H1 (cell line): ENCODE data around the gene DCHS1. TPM values are rescaled to one million over a fixed set of nuclear protein-coding genes. Genes with fewer than 3 reads are reported as not detected.
A peak's percentile ranks its signal among the peaks of the same experiment; 100 is the strongest.

Source experiments
- CTCF ChIA-PET: fragments of 300-600 bp; sonication (Branson Sonifier 250); formaldehyde crosslinking; loops from one replicate; lab custom pipeline; 2021; ENCODE audit not compliant: partially characterized antibody; lab: Charles Lee
- POLR2A ChIA-PET: fragments of 300-600 bp; sonication (Branson Sonifier 250); formaldehyde crosslinking; loops from one replicate; lab custom pipeline; 2021; ENCODE audit warnings: inconsistent platforms; ENCODE audit not compliant: partially characterized antibody; lab: Charles Lee
- DNase-seq, 2 experiments: peaks; one replicate each; pipeline versions ENCODE4 v3.0.0 to v3.0.0-alpha.2; 2010 to 2022; ENCODE audit warnings: low spot score in 2 of 2, low read depth in 1 of 2, mixed read lengths in 1 of 2
- FAIRE-seq: peaks from 2 replicates; lab custom pipeline; 2011; peaks lifted over from hg19 to GRCh38; lab: Jason Lieb, UNC
- H2AFZ ChIP-seq: 2 replicates; pipeline ENCODE4 v1.8.1; 2012; ENCODE audit warnings: low read length, inconsistent platforms
- H2AK5ac ChIP-seq: 2 replicates; pipeline ENCODE4 v1.6.1; 2013; ENCODE audit warnings: low read depth, low read length
- H2BK120ac ChIP-seq: replicated peaks from 2 replicates; pipeline ENCODE3; 2013; ENCODE audit warnings: low read depth, low read length, inconsistent platforms
- H2BK12ac ChIP-seq: 2 replicates; pipeline ENCODE4 v1.6.1; 2013; ENCODE audit warnings: low read depth, low read length
- H2BK15ac ChIP-seq: 2 replicates; pipeline ENCODE4 v1.6.1; 2013; ENCODE audit warnings: low read length
- H2BK20ac ChIP-seq: 2 replicates; pipeline ENCODE4 v1.6.1; 2013; ENCODE audit warnings: low read length
- H2BK5ac ChIP-seq: 2 replicates; pipeline ENCODE4 v1.6.1; 2013; ENCODE audit warnings: low read depth, low read length
- H3K14ac ChIP-seq: 2 replicates; pipeline ENCODE4 v1.6.1; 2013; ENCODE audit warnings: inconsistent platforms; ENCODE audit not compliant: insufficient read length
- H3K18ac ChIP-seq: 2 replicates; pipeline ENCODE4 v1.6.1; 2013; ENCODE audit warnings: low read length; ENCODE audit errors: extremely low read depth
- H3K23ac ChIP-seq: 2 replicates; pipeline ENCODE4 v1.6.1; 2013; ENCODE audit warnings: inconsistent platforms; ENCODE audit not compliant: insufficient read length
- H3K23me2 ChIP-seq: 2 replicates; pipeline ENCODE4 v1.6.1; 2013; ENCODE audit warnings: low read depth, low read length
- H3K27ac ChIP-seq: 2 replicates; pipeline ENCODE4 v1.6.1; 2011; ENCODE audit warnings: low read depth, low read length, inconsistent platforms
- H3K27me3 ChIP-seq, 4 experiments: replicated peaks in 1 of 4; 1 replicate in 1 of 4; 2 replicates in 3 of 4; pipeline versions ENCODE4 v1.6.1 to v1.8.1; 2011 to 2013; ENCODE audit warnings: low read length in 3 of 4, mild to moderate bottlenecking in 3 of 4, inconsistent platforms in 2 of 4, mixed read lengths in 2 of 4, moderate library complexity in 1 of 4; ENCODE audit not compliant: control insufficient read depth in 3 of 4, insufficient read depth in 3 of 4; ENCODE audit errors: extremely low read depth in 1 of 4
- H3K36me3 ChIP-seq, 4 experiments: 2 replicates each; pipeline versions ENCODE4 v1.6.1 to v1.8.1; 2011 to 2013; ENCODE audit warnings: mild to moderate bottlenecking in 4 of 4, low read length in 3 of 4, moderate library complexity in 2 of 4, control low read depth in 1 of 4, inconsistent platforms in 1 of 4; ENCODE audit not compliant: insufficient read depth in 4 of 4, control insufficient read depth in 2 of 4
- H3K4ac ChIP-seq: replicated peaks from 2 replicates; pipeline ENCODE3; 2013; ENCODE audit warnings: low read length, low read depth, mixed read lengths, inconsistent platforms; ENCODE audit not compliant: insufficient read length
- H3K4me1 ChIP-seq, 4 experiments: replicated peaks in 1 of 4; 1 replicate in 1 of 4; 2 replicates in 3 of 4; pipeline versions ENCODE4 v1.6.1 to v1.8.1; 2011 to 2013; ENCODE audit warnings: low read length in 3 of 4, inconsistent platforms in 2 of 4, mixed read lengths in 1 of 4; ENCODE audit not compliant: insufficient read depth in 4 of 4, control insufficient read depth in 3 of 4
- H3K4me2 ChIP-seq, 2 experiments: 2 replicates each; pipeline versions ENCODE4 v1.6.1 to v1.8.1; 2011 to 2013; ENCODE audit warnings: low read depth in 2 of 2, low read length in 2 of 2, control low read depth in 1 of 2, inconsistent platforms in 1 of 2, mild to moderate bottlenecking in 1 of 2; ENCODE audit not compliant: insufficient read depth in 1 of 2
- H3K4me3 ChIP-seq, 4 experiments: fragments of 200-600, 300-600 bp in 1 of 4; sonication (generic), shearing (Covaris generic), sonication (Bioruptor Twin) in 1 of 4; 2 replicates each; pipeline versions ENCODE4 v1.5.1 to v1.8.1; 2011 to 2016; ENCODE audit warnings: low read length in 4 of 4, low read depth in 3 of 4, control low read depth in 2 of 4, inconsistent platforms in 2 of 4, mild to moderate bottlenecking in 2 of 4, mixed read lengths in 1 of 4, moderate library complexity in 1 of 4; ENCODE audit not compliant: insufficient read depth in 2 of 4; ENCODE audit errors: extremely low read depth in 1 of 4
- H3K56ac ChIP-seq: replicated peaks from 2 replicates; pipeline ENCODE3; 2013; ENCODE audit warnings: low read depth, mild to moderate bottlenecking, mixed read lengths, low read length, inconsistent platforms; ENCODE audit not compliant: insufficient read length
- H3K79me1 ChIP-seq: 2 replicates; pipeline ENCODE4 v1.6.1; 2013; ENCODE audit warnings: low read depth, low read length, control low read depth
- H3K79me2 ChIP-seq, 2 experiments: 2 replicates each; pipeline versions ENCODE4 v1.6.1 to v1.8.1; 2012 to 2013; ENCODE audit warnings: low read length in 2 of 2, mild to moderate bottlenecking in 2 of 2, inconsistent platforms in 1 of 2; ENCODE audit not compliant: insufficient read depth in 2 of 2, control insufficient read depth in 1 of 2
- H3K9ac ChIP-seq, 4 experiments: replicated peaks in 1 of 4; 1 replicate in 1 of 4; 2 replicates in 3 of 4; pipeline versions ENCODE4 v1.6.1 to v1.8.1; 2011 to 2013; ENCODE audit warnings: low read depth in 3 of 4, low read length in 3 of 4, control low read depth in 2 of 4, mild to moderate bottlenecking in 2 of 4, moderate library complexity in 2 of 4, inconsistent platforms in 1 of 4; ENCODE audit errors: extremely low read depth in 1 of 4
- H3K9me3 ChIP-seq, 2 experiments: 2 replicates each; pipeline versions ENCODE4 v1.6.1 to v1.8.1; 2012 to 2013; ENCODE audit warnings: mild to moderate bottlenecking in 2 of 2, moderate library complexity in 2 of 2, control low read depth in 1 of 2, inconsistent platforms in 1 of 2, low read depth in 1 of 2, low read length in 1 of 2, mixed read lengths in 1 of 2; ENCODE audit not compliant: insufficient read depth in 2 of 2
- H4K20me1 ChIP-seq, 2 experiments: replicated peaks in 1 of 2; 2 replicates each; pipeline versions ENCODE3 to v1.8.1; 2011 to 2013; ENCODE audit warnings: inconsistent platforms in 2 of 2, low read length in 2 of 2, mild to moderate bottlenecking in 1 of 2; ENCODE audit not compliant: insufficient read depth in 2 of 2, control insufficient read depth in 1 of 2
- H4K5ac ChIP-seq: 2 replicates; pipeline ENCODE4 v1.6.1; 2013; ENCODE audit warnings: low read length, low read depth, mixed read lengths, inconsistent platforms; ENCODE audit not compliant: insufficient read length
- H4K8ac ChIP-seq: 2 replicates; pipeline ENCODE4 v1.8.0; 2013; ENCODE audit warnings: mild to moderate bottlenecking, moderate library complexity, low read length, inconsistent platforms; ENCODE audit not compliant: insufficient read depth; ENCODE audit errors: extremely low read depth
- H4K91ac ChIP-seq: replicated peaks from 2 replicates; pipeline ENCODE3; 2013; ENCODE audit warnings: low read length, mixed read lengths, inconsistent platforms; ENCODE audit not compliant: insufficient read length
- CHD1 ChIP-seq: IDR thresholded peaks from 2 replicates; pipeline ENCODE4 v1.6.1; 2012; ENCODE audit warnings: low read depth, low read length, improper control_type of control experiment
- JUN ChIP-seq: IDR thresholded peaks from 2 replicates; pipeline ENCODE4 v1.6.1; 2011; ENCODE audit warnings: low read depth, mild to moderate bottlenecking, improper control_type of control experiment, low read length
- POLR2A ChIP-seq, 2 experiments: IDR thresholded peaks; 1 replicate in 1 of 2; 2 replicates in 1 of 2; pipeline ENCODE4 v1.6.1; 2011; ENCODE audit warnings: low read depth in 2 of 2, low read length in 2 of 2, mild to moderate bottlenecking in 2 of 2; ENCODE audit errors: control extremely low read depth in 1 of 2
- WGBS, 2 experiments: shearing (Covaris generic) in 1 of 2; methylation state at CpG; one replicate each; pipeline versions ENCODE4 v1.1.6 to v1.1.7; 2013 to 2015; ENCODE audit warnings: low lambda C conversion rate in 2 of 2, mixed read lengths in 2 of 2, inconsistent platforms in 1 of 2, low coverage in 1 of 2, missing lambda C conversion rate in 1 of 2; ENCODE audit not compliant: insufficient replicate concordance in 2 of 2, insufficient coverage in 1 of 2, insufficient read length in 1 of 2; ENCODE audit errors: extremely low coverage in 1 of 2, missing lambda C conversion rate in 1 of 2; 5-methylcytosine and 5-hydroxymethylcytosine counted together
- polyA plus RNA-seq, 7 experiments: library from polyadenylated mRNA; depleted of rRNA in 3 of 7; stranded (reverse) in 5 of 7; unstranded in 2 of 7; fragments of >200 nt in 5 of 7; fragments of 200-250 nt in 2 of 7; gene quantifications; 1 replicate in 5 of 7; 2 replicates in 1 of 7; 4 replicates in 1 of 7; pipeline versions ENCODE4 v1.2.1 to v1.2.3, GENCODE V29; 2011 to 2013; ENCODE audit warnings: missing spikeins in 2 of 7, mixed read lengths in 2 of 7
- total RNA-seq: library from RNA; stranded (reverse); fragmentation: NEBNext Ultra II Directional; extraction: Animal tissue kit (Norgen Biotek cat#: 25700); gene quantifications from 2 replicates; pipeline ENCODE4 v1.2.1, GENCODE V29; 2021

Gene DCHS1
- total and polyA plus RNA-seq, 2 of the 8 experiments (the other 6 are each of a cell fraction or from before 2014, with no cell fraction given): 8.2 to 10.5 TPM

DNA sequence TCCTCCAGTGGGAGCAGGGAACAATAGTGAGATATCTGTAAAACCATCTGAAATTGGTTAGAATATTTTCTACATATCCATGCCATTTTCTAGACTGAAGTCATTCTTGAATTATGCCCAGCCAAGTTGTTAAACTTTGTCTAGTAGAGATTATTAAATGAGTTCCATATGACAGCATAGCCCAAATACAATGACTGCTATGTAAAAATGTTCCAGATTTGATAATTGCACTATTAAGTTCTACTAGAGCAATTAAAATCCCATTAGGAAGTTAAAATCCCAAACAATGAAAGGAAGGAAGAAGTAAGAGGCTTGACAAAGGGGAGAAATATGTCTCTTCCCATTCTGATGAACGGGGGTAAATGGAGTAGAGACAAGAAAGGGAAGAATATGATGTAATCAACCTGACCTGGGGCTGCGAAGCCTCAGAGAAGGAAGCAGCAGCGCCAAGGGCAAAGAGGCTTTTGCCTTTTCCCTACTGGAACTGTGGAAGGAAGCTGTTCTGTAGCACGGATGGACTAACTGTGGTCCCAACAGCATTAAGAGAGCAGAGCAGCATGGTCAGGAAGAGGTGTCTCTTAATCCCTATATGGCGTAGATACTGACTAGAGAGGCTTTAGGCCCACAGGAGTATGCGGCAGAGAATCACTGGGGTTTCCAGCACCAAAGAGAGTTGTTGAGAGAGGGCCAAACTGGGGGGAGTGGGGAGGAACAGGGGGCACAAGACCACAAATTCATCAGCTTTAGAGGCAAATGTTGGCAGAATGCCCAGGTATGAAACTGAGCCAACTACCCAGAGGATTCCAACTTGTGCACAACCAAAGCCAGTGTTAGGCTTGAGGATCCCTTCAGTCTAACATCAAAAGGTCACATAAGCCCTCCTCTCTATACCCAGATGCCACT is 78.9 kb downstream of the DCHS1 start:
- Histone ChIP-seq H2BK15ac (no peak overlapping the region), H3K27ac (no peak overlapping the region), H3K79me1 (no peaks in the 10 kb centered on the region), H3K14ac (no peak overlapping the region), H3K4me1 (no peaks in the 10 kb centered on the region), H4K8ac (no peak overlapping the region), H3K4me3 (no peak overlapping the region), H2BK120ac (no peak overlapping the region), H3K27me3 (no peaks in the 10 kb centered on the region), H3K4ac (no peak overlapping the region), H4K20me1 (no peaks in the 10 kb centered on the region), H2AK5ac (no peak overlapping the region), H3K79me2 (no peaks in the 10 kb centered on the region), H2AFZ (no peak overlapping the region), H2BK5ac (no peak overlapping the region), H3K9ac (no peak overlapping the region), H3K23ac (no peak overlapping the region), H3K18ac (no peak overlapping the region), H2BK12ac (no peak overlapping the region), H4K5ac (no peak overlapping the region), H2BK20ac (no peak overlapping the region), H4K91ac (no peak overlapping the region), H3K4me2 (no peak overlapping the region), H3K36me3 (no peaks in the 10 kb centered on the region), H3K23me2 (no peaks in the 10 kb centered on the region; the same call in 1 of the 2 replicates), H3K56ac (no peak overlapping the region), H3K9me3 (no peaks in the 10 kb centered on the region)
- ChIA-PET POLR2A (interaction anchor here (1.4 kb wide), 1 partner anchor 18 kb away, joined by 3 read pairs; no protein-coding TSS in a partner anchor), CTCF (interaction anchor here (1.7 to 4.9 kb wide), 3 partner anchors 7 to 133 kb away, joined by 5 to 32 read pairs (median 6); no protein-coding TSS in a partner anchor)
- TF ChIP-seq JUN: no peak
- TF ChIP-seq CHD1: no peak
- no peak for TF ChIP-seq POLR2A (IDR thresholded peaks at IDR 0.05; ENCODE audit: control extremely low read depth in 1 of 2, low read depth in 2 of 2, low read length in 2 of 2)
- WGBS, 2 experiments: 72% methylated on average over 6 of the region's 6 CpGs; no CpG with 5 or more reads in 1 of the 2 experiments
- FAIRE-seq: no peak
- peak in 1 of 2 experiments; percentile 26 for DNase-seq
